GM18526 (cell line): Measurements from ENCODE around the gene SYCP3.

Experiments
- POLR2A ChIP-seq: IDR thresholded peaks from 3 replicates; pipeline ENCODE4 v1.6.1; 2011; ENCODE audit not compliant: insufficient read length; ENCODE audit errors: extremely low read depth

The SYCP3 gene

GRCh38 chr12:101738920-101739665, at the start of gene SYCP3:
Gene SYCP3 (minus strand): TSS chr12:101739462. CDS start chr12:101737935, 1,527 bp downstream.
- no peak for TF ChIP-seq POLR2A

DNA sequence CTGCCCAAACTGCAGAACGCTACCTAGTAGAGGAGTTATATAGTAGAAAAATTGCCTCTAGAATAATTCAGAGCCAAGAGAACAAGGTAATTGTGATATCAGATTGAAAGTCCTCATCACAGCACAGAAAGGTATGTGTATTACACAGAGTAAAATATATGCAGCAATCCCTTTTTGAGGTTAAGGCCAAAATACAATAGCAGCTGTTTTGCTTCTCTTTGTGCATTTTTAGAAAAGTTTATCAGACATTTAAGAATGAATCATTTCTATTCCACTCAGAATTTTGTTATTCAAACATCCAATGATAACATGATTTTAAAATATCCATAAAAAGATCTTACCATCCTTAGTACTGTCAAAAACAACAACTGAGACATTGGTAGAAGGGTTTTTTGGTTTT, 46.4 kb upstream of the SYCP3 start:
- TF ChIP-seq POLR2A: no peak

- no peak for TF ChIP-seq POLR2A
Measured at GRCh38 chr12:101784376-101784775, 45.1 kb upstream of the SYCP3 start.

DNA sequence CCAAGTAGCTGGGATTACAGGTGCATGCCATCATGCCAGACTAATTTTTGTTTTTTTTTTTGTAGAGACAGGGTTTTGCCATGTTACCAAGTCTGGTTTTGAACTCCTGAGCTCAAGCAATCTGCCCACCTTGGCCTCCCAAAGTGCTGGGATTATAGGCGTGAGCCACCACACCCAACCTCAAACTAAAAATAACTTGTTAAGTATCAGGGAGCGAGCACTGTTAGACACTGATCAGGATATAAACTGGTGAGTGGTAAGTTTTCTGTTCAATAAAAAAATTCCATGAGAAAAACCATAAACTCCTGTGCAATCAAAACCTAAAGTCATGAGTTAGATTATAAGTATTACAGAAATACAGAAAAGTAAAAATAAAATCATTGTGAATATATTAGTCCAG, 44.6 kb upstream of the SYCP3 start:
- no peak for TF ChIP-seq POLR2A

DNA sequence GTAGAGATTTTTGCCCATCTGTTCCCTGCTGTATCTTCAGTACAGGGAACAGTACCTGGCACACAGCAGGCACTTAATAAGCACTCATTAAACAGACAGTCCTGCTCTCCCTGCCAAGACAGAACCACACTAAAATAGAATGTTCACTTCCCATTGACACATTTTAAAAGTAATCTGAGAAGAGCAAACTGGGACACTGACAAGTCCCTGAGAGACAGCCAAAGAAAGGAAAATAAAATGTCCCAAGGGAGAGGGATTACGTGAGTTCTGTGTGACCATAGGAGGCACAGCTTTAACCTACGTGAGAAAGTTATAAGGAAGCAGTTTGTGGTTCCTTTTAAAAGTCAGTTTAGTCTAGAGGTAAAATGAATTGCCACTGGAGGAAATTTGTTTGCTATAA, 43.9 kb upstream of the SYCP3 start:
- TF ChIP-seq POLR2A: no peak

DNA sequence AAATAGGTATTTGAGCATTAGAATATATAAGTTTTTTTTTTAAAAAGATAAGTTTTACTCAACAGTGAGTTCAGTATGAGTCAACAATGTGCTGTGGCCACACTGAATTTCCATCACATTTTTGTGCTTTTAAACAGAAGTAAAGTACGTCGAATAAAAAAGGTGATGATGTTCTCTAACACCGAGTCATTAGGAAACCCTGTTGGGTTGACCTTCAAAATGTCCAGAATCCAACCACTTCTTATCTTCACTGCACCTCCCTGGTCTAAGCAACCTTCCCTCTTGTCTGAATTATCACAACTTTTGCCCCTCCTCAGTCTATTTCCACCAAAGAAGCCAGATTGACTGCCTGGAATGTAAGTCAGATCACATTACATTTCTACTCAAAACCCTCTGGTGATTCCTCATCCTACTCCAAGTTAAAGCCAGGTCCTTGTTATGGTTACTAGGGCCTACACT, 43.0 kb upstream of the SYCP3 start:
- TF ChIP-seq POLR2A: no peak

GRCh38 chr12:101781834-101782233, 42.6 kb upstream of the SYCP3 start:
- no peak for TF ChIP-seq POLR2A

DNA sequence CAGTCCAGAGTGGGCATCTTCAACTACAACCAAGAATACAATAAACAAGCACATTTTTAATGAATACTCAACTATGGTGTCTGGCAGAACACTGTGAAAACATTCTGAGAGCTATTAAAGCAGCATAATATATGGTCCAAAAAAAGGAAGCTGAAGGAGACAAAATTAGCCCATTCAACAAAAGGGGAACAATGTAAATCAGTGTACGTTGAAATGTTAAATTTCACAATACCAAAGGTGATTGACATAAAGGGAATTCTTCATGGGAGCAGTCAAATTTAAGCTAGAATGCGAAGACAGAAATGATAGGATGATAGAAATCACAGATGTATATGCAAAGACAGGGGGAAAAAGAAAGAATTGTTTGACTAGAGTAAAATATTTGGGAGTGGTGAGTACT, 41.3 kb upstream of the SYCP3 start:
- TF ChIP-seq POLR2A: no peak

DNA sequence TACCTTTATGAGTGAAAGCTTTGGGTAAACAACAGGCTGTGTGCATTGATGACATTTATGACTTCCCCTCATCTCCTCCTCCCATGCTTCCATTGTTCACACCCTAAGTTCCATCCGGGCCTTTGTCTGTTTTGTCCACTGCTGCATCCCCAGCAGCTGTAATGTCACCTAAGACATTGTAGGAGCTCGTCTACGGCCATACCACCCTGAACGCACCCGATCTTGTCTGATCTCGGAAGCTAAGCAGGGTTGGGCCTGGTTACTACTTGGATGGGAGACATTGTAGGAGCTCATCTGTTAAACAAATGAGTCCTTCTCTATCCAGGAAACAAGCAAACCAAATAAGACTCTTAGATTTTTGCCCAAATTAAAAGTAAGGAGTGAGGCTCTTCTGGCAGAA, 40.4 kb upstream of the SYCP3 start:
- TF ChIP-seq POLR2A: no peak

GRCh38 chr12:101779200-101779599, 39.9 kb upstream of the SYCP3 start:
- no peak for TF ChIP-seq POLR2A

DNA sequence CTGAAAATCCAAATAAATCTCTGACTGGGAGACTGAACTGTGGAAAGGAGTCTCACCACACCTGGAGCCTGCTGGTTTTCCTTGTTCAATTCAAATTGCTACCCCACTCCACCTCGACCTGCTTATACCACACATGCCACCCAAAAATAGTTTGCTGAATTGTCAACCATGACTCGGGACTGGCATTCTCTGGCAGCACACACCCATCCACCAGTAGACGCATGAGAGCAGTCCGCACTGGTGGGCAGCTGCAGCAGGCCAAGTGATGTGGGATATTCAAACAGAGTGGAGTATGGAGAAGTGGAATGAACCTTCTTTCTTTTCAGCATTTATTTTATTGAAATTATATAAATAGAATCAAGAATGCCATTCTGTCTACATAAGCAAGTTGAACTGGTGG, 38.7 kb upstream of the SYCP3 start:
- TF ChIP-seq POLR2A: no peak

- TF ChIP-seq POLR2A: no peak
Measured at GRCh38 chr12:101777485-101777884, 38.2 kb upstream of the SYCP3 start.

DNA sequence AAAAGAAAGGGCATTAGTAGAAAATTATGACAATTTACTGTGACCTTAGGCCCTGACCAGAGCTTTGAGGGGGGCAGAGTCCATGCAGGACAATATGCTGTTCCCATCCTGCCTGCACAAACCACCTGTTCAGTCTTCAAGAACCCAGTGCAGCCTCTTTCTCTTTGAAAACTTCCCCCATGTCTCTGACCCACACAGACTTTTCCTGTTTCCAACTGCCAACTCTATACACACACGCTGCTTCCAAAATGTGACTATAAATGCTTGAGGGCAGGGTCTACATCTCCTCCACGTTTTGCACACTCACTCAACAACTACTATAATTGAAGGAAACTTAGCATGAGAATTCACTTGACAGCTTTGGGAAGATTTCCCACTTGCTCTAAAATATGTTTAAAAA, 36.6 kb upstream of the SYCP3 start:
- no peak for TF ChIP-seq POLR2A

GRCh38 chr12:101773650-101774162, 34.4 kb upstream of the SYCP3 start:
- TF ChIP-seq POLR2A: no peak

DNA sequence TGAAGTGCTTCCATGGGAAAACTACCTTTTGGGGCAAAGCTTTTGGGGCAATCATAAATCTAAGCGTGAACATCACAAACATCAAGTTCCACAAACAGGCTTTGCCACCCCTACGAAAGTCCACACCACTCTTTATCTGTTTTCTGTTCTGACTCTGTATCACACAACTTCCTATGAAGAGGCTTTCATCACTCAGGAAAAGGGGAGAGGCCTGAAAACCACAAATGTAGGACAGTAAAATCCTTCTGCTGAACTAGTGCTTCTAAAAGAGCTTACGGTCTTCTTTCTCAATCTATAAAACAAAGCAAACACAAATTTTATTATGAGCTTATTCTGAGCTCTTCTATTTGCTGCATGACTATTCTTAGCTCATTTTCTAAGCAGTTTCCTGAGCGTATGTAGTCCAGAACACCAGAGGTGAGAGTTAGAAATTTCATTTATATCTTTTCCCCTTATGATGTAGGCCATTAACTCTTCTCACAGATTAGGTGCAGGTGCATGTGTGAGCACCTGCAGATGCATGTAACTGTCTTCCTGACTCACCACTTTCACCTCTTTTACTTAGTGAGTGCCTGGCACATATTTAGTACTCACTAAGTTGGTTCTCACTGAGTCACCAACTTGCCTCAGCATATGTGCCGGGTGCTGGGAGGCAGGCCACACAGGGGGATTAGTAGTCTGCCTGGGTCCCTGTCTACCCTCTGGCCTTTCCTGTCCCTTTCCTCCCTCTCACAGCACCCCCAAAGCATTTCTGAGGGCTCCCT, 32.9 kb upstream of the SYCP3 start:
- no peak for TF ChIP-seq POLR2A

DNA sequence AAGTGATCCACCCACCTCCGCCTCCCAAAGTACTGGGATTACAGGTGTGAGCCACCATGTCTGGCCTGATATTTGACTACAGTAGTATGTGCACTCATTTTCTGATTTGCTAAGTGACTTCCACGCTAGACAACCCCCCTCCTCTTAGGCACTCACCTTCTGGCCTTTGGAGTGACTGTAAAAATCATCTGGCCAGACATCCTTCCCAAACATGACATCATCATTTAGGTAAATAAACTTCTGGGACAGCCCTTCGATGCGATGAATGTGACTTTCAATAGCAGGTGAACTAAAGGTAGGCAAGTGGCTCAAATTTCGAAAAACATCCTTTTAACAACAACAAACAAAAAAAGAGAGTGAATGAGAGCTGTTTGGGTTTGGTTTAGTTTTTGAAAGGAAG, 30.6 kb upstream of the SYCP3 start:
- no peak for TF ChIP-seq POLR2A
